Effector memory CD4-positive, alpha-beta T cell (primary cell): Measurements from ENCODE around the gene IARS1.

Experiments used
- DNase-seq, 3 donors: peaks; one replicate each; pipeline ENCODE4 v3.0.0-alpha.2; 2020
- H3K27ac ChIP-seq: 2 replicates; pipeline ENCODE4 v1.7.0; 2013; ENCODE audit warnings: mild to moderate bottlenecking, low read length, moderate library complexity; ENCODE audit not compliant: insufficient read depth, poor library complexity, severe bottlenecking
- H3K27me3 ChIP-seq: replicated peaks from 2 replicates; pipeline ENCODE4 v1.7.0; 2013; ENCODE audit warnings: mild to moderate bottlenecking, low read length; ENCODE audit not compliant: insufficient read depth, control insufficient read depth, poor library complexity, severe bottlenecking
- H3K36me3 ChIP-seq: 2 replicates; pipeline ENCODE4 v1.7.0; 2013; ENCODE audit warnings: mild to moderate bottlenecking, low read length, moderate library complexity; ENCODE audit not compliant: control insufficient read depth, insufficient read depth
- H3K4me1 ChIP-seq: 2 replicates; pipeline ENCODE4 v1.7.0; 2013; ENCODE audit warnings: low read length, mild to moderate bottlenecking; ENCODE audit not compliant: control insufficient read depth, insufficient read depth, poor library complexity, severe bottlenecking
- H3K4me3 ChIP-seq: 2 replicates; pipeline ENCODE4 v1.7.0; 2013; ENCODE audit warnings: low read length, low read depth, mild to moderate bottlenecking; ENCODE audit not compliant: insufficient read depth, poor library complexity, severe bottlenecking
- H3K9me3 ChIP-seq: 2 replicates; pipeline ENCODE4 v1.7.0; 2013; ENCODE audit warnings: mild to moderate bottlenecking, low read length, moderate library complexity; ENCODE audit not compliant: control insufficient read depth

The IARS1 gene

GRCh38 chr9:92278110-92278509 is 15.4 kb downstream of the IARS1 start:
- DNase-seq = no peak
- no peaks in the 10 kb centered on the region for H3K27me3 ChIP-seq
- no peaks in the 10 kb centered on the region for H3K9me3 ChIP-seq
- peaks cover 75% of the 10 kb centered on the region for H3K36me3 ChIP-seq
- no peak overlapping the region for H3K27ac ChIP-seq
- H3K4me1 ChIP-seq = peaks cover 6% of the 10 kb centered on the region
- no peak overlapping the region for H3K4me3 ChIP-seq

GRCh38 chr9:92276331-92277032 is 17.0 kb downstream of the IARS1 start:
- no peak for DNase-seq
- no peak overlapping the region for H3K27ac ChIP-seq
- no peak overlapping the region for H3K4me3 ChIP-seq
- H3K4me1 ChIP-seq = peaks cover 6% of the 10 kb centered on the region
- no peaks in the 10 kb centered on the region for H3K27me3 ChIP-seq
- peaks cover 79% of the 10 kb centered on the region for H3K36me3 ChIP-seq
- no peaks in the 10 kb centered on the region for H3K9me3 ChIP-seq

- Histone ChIP-seq H3K27me3 (no peaks in the 10 kb centered on the region), H3K9me3 (no peaks in the 10 kb centered on the region), H3K27ac (no peak overlapping the region), H3K4me1 (peaks cover 6% of the 10 kb centered on the region), H3K4me3 (no peak overlapping the region), H3K36me3 (peaks cover 79% of the 10 kb centered on the region)
- no peak for DNase-seq
Observed at GRCh38 chr9:92275541-92275940, 18.0 kb downstream of the IARS1 start.

- Histone ChIP-seq H3K27me3 (no peaks in the 10 kb centered on the region), H3K27ac (no peak overlapping the region), H3K4me1 (no peaks in the 10 kb centered on the region), H3K36me3 (peaks cover 88% of the 10 kb centered on the region), H3K4me3 (no peak overlapping the region), H3K9me3 (no peaks in the 10 kb centered on the region)
- DNase-seq = no peak
Observed at GRCh38 chr9:92270511-92270910, 23.0 kb downstream of the IARS1 start.

- peaks cover 91% of the 10 kb centered on the region for H3K36me3 ChIP-seq
- H3K4me3 ChIP-seq = no peak overlapping the region
- H3K27me3 ChIP-seq = no peaks in the 10 kb centered on the region
- H3K4me1 ChIP-seq = no peaks in the 10 kb centered on the region
- no peak for DNase-seq
- no peak overlapping the region for H3K27ac ChIP-seq
- H3K9me3 ChIP-seq = no peaks in the 10 kb centered on the region
Observed at GRCh38 chr9:92266486-92266885, 27.0 kb downstream of the IARS1 start.

- no peak for DNase-seq
- H3K9me3 ChIP-seq = no peaks in the 10 kb centered on the region
- H3K4me3 ChIP-seq = no peak overlapping the region
- H3K27me3 ChIP-seq = no peaks in the 10 kb centered on the region
- H3K27ac ChIP-seq = no peak overlapping the region
- peaks cover 93% of the 10 kb centered on the region for H3K36me3 ChIP-seq
- H3K4me1 ChIP-seq = no peaks in the 10 kb centered on the region
Observed at GRCh38 chr9:92265154-92265553, 28.3 kb downstream of the IARS1 start.

GRCh38 chr9:92263131-92263530 is 30.4 kb downstream of the IARS1 start:
- no peaks in the 10 kb centered on the region for H3K27me3 ChIP-seq
- peaks cover 93% of the 10 kb centered on the region for H3K36me3 ChIP-seq
- no peaks in the 10 kb centered on the region for H3K9me3 ChIP-seq
- no peak overlapping the region for H3K27ac ChIP-seq
- no peaks in the 10 kb centered on the region for H3K4me1 ChIP-seq
- no peak for DNase-seq
- no peak overlapping the region for H3K4me3 ChIP-seq

- Histone ChIP-seq H3K27ac (no peak overlapping the region), H3K4me1 (no peaks in the 10 kb centered on the region), H3K9me3 (no peaks in the 10 kb centered on the region), H3K36me3 (peaks cover 92% of the 10 kb centered on the region), H3K27me3 (no peaks in the 10 kb centered on the region), H3K4me3 (no peak overlapping the region)
- no peak for DNase-seq
Observed at GRCh38 chr9:92257327-92257726, 36.2 kb downstream of the IARS1 start.

GRCh38 chr9:92254381-92255337 is 38.8 kb downstream of the IARS1 start:
- peaks cover 96% of the 10 kb centered on the region for H3K36me3 ChIP-seq
- no peak overlapping the region for H3K27ac ChIP-seq
- no peak overlapping the region for H3K4me3 ChIP-seq
- H3K4me1 ChIP-seq = no peaks in the 10 kb centered on the region
- H3K27me3 ChIP-seq = no peaks in the 10 kb centered on the region
- H3K9me3 ChIP-seq = no peaks in the 10 kb centered on the region
- DNase-seq = no peak

- H3K36me3 ChIP-seq = peaks cover 96% of the 10 kb centered on the region
Observed at GRCh38 chr9:92253656-92254055, 39.8 kb downstream of the IARS1 start.

More at GRCh38 chr9:92253656-92254055, 39.8 kb downstream of the IARS1 start:
- H3K4me1 ChIP-seq = no peaks in the 10 kb centered on the region
- H3K4me3 ChIP-seq = no peak overlapping the region
- DNase-seq = no peak
- no peaks in the 10 kb centered on the region for H3K9me3 ChIP-seq
- no peak overlapping the region for H3K27ac ChIP-seq
- H3K27me3 ChIP-seq = no peaks in the 10 kb centered on the region
